Loucy (cell line): ENCODE measurements around the gene ZNF800.

ENCODE experiments used
- H2AFZ ChIP-seq: fragments of 200-600 bp; sonication (generic); 2 replicates; pipeline ENCODE4 v1.6.0; 2016; ENCODE audit warnings: antibody characterized with exemption, mild to moderate bottlenecking, low read length, moderate library complexity
- H3F3A ChIP-seq: fragments of 200-600 bp; 2 replicates; pipeline ENCODE4 v1.6.0; 2016; ENCODE audit warnings: antibody characterized with exemption, low read depth, mild to moderate bottlenecking
- H3K27me3 ChIP-seq: fragments of 200-600 bp; sonication (generic); 2 replicates; pipeline ENCODE4 v1.6.1; 2014; ENCODE audit warnings: low read length, mild to moderate bottlenecking; ENCODE audit not compliant: insufficient read depth, poor library complexity, severe bottlenecking
- H3K36me3 ChIP-seq: fragments of 200-600 bp; sonication (generic); 2 replicates; pipeline ENCODE4 v1.6.1; 2016; ENCODE audit warnings: low read length; ENCODE audit not compliant: insufficient read depth
- H3K4me1 ChIP-seq: fragments of 200-600 bp; sonication (generic); 2 replicates; pipeline ENCODE4 v1.5.1; 2014; ENCODE audit warnings: low read length, mild to moderate bottlenecking; ENCODE audit not compliant: insufficient read depth, poor library complexity, severe bottlenecking
- H3K4me2 ChIP-seq: fragments of 200-600 bp; sonication (generic); 2 replicates; pipeline ENCODE4 v1.6.0; 2014; ENCODE audit warnings: antibody characterized with exemption, low read length, low read depth, mild to moderate bottlenecking; ENCODE audit not compliant: poor library complexity, severe bottlenecking
- H3K4me3 ChIP-seq: fragments of 200-600 bp; sonication (generic); 2 replicates; pipeline ENCODE4 v1.5.1; 2014; ENCODE audit warnings: low read length, mild to moderate bottlenecking, mixed read lengths; ENCODE audit not compliant: poor library complexity, severe bottlenecking
- H3K79me2 ChIP-seq: fragments of 200-600 bp; sonication (generic); 2 replicates; pipeline ENCODE4 v1.6.1; 2014; ENCODE audit warnings: low read length; ENCODE audit not compliant: insufficient read depth
- H3K9ac ChIP-seq: fragments of 200-600 bp; sonication (generic); 2 replicates; pipeline ENCODE4 v1.6.0; 2014; ENCODE audit warnings: mild to moderate bottlenecking, low read depth, low read length, moderate library complexity; ENCODE audit not compliant: poor library complexity, severe bottlenecking
- H3K9me2 ChIP-seq: fragments of 200-600 bp; sonication (generic); replicated peaks from 2 replicates; pipeline ENCODE4 v1.6.1; 2016; ENCODE audit warnings: low read depth, low read length, mixed read lengths
- H3K9me3 ChIP-seq: fragments of 200-600 bp; sonication (generic); 2 replicates; pipeline ENCODE4 v1.6.1; 2014; ENCODE audit warnings: mild to moderate bottlenecking, antibody characterized with exemption, low read length, low read depth; ENCODE audit not compliant: insufficient read depth
- H4K20me1 ChIP-seq: fragments of 200-600 bp; sonication (generic); 2 replicates; pipeline ENCODE4 v1.6.0; 2014; ENCODE audit warnings: antibody characterized with exemption, low read length, mild to moderate bottlenecking; ENCODE audit not compliant: insufficient read depth, poor library complexity, severe bottlenecking
- EZH2phosphoT487 ChIP-seq: fragments of 200-600 bp; IDR thresholded peaks from 2 replicates; pipeline ENCODE4 v1.6.1; 2018; ENCODE audit warnings: antibody characterized with exemption, mild to moderate bottlenecking, moderate library complexity, borderline replicate concordance
- TF ChIP-seq, protein P1 (sequence below): fragments of 200-600 bp; sonication (generic); conservative IDR thresholded peaks from 2 replicates; pipeline ENCODE4 v1.5.1; 2014; ENCODE audit warnings: mild to moderate bottlenecking, antibody characterized with exemption, low read length

The ZNF800 gene

DNA sequence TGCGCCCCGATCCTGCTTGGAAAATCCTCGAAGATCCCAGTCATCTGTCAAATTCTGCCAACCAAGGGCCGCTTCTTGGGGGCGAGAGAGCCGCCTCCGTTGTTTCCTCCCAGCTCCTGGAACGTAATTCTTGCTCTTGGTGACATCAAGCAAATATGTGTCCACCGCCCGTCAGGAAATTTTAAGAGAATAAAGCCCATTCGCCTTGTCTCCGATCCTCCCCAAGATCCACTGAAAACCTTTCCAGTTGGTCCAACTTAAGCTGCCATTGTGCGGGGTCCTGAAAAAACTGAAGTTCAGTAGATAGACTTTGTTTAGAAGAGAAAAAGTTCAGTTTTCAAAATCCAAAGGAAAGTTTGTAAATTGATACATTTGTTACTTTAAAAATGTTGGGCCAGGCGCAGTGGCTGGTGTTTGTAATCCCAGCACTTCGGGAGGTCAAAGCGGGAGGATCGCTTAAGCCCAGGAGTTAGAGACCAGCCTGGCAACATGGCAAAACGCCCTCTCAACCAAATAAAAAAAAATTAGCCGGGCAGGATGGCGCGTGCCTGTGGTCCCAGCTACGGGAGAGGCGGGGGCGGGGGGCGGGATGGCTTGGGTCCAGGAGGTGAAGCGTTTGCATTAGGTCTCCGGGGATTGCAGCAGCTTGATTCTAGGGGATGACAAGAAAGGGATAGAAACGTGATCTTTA is 1.0 kb upstream of the ZNF800 start:
- Histone ChIP-seq H3K9me2 (no peaks in the 10 kb centered on the region), H3F3A (0 out of 2 replicates have a peak, but pooled peaks cover 2% of the 10 kb centered on the region), H3K9me3 (no peaks in the 10 kb centered on the region), H4K20me1 (peaks cover 40% of the 10 kb centered on the region), H3K4me3 (peak overlapping the region; percentile 99), H3K79me2 (peaks cover 40% of the 10 kb centered on the region), H3K27me3 (no peaks in the 10 kb centered on the region), H3K9ac (peak overlapping the region; percentile 96), H3K4me2 (peak overlapping the region; percentile 99), H3K36me3 (peaks cover 9% of the 10 kb centered on the region; the same call in 1 of the 2 replicates), H3K4me1 (peaks cover 49% of the 10 kb centered on the region), H2AFZ (peak overlapping the region; percentile 91)
- TF ChIP-seq, protein P1, sequence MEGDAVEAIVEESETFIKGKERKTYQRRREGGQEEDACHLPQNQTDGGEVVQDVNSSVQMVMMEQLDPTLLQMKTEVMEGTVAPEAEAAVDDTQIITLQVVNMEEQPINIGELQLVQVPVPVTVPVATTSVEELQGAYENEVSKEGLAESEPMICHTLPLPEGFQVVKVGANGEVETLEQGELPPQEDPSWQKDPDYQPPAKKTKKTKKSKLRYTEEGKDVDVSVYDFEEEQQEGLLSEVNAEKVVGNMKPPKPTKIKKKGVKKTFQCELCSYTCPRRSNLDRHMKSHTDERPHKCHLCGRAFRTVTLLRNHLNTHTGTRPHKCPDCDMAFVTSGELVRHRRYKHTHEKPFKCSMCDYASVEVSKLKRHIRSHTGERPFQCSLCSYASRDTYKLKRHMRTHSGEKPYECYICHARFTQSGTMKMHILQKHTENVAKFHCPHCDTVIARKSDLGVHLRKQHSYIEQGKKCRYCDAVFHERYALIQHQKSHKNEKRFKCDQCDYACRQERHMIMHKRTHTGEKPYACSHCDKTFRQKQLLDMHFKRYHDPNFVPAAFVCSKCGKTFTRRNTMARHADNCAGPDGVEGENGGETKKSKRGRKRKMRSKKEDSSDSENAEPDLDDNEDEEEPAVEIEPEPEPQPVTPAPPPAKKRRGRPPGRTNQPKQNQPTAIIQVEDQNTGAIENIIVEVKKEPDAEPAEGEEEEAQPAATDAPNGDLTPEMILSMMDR = no peak
- no peak for TF ChIP-seq EZH2phosphoT487

DNA sequence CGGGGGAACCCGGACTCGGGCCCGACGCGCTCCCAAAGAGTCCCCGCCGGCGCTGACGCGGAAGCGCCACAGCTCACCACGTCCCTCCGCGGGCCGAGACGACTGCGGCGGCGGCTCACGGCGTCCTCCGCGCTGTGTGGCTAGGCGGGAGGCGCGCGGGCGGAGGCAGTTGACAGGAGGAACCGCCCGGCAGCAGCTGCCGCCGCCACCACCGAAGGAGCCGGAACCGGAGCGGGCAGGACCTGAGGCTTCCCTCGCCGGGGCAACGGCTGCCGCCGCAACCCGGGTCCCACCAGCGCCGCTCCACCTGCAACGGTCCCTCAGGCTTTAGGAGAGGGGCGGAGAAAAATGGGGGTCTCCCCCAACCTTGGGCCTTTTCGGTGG is 334 bp downstream of the ZNF800 start:
- Histone ChIP-seq H3K79me2 (peaks cover 53% of the 10 kb centered on the region), H3K27me3 (no peaks in the 10 kb centered on the region), H3F3A (0 out of 2 replicates have a peak, but pooled peaks cover 2% of the 10 kb centered on the region), H3K36me3 (peaks cover 19% of the 10 kb centered on the region; the same call in 1 of the 2 replicates), H4K20me1 (peaks cover 53% of the 10 kb centered on the region), H3K4me1 (peaks cover 58% of the 10 kb centered on the region), H3K9me3 (no peaks in the 10 kb centered on the region), H3K4me2 (peak overlapping the region; percentile 97), H3K9me2 (no peaks in the 10 kb centered on the region), H3K9ac (peak overlapping the region; percentile 96), H2AFZ (peak overlapping the region; percentile 93), H3K4me3 (peak overlapping the region; percentile 99)
- no peak for TF ChIP-seq EZH2phosphoT487
- TF ChIP-seq, protein P1 = no peak

DNA sequence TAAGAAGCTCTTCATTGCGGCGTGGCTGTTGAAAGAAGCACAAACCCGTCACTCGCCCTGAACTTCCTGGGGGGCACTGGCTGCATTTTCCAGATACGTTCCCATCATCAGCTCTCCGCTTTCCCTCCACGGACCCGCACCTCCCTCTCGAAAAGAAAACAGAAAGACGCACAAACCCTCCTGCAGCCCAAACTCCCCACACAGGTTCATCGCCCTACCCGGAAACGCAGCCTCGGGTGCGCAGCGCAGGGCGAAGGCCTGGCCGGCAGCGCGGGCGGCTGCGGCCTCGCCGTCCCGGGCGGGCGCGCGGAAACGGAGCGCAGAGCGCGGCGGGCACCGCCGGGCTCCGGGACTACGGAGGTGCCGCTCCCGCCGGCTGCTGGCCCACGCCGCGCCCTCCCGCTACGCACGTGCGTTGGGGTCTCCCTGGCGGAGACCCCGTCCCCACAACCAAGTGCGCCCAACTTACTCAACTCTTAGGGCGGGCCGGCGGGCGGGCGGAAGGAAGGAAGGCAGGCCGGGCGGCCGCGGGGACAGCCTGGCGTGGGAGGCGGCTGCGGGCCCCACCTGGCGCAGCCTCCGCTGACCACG is 822 bp downstream of the ZNF800 start:
- Histone ChIP-seq H3F3A (0 out of 2 replicates have a peak, but pooled peaks cover 2% of the 10 kb centered on the region), H2AFZ (peak overlapping the region; percentile 93), H4K20me1 (peaks cover 58% of the 10 kb centered on the region), H3K79me2 (peaks cover 57% of the 10 kb centered on the region), H3K9me3 (no peaks in the 10 kb centered on the region), H3K9me2 (no peaks in the 10 kb centered on the region), H3K36me3 (peaks cover 19% of the 10 kb centered on the region; the same call in 1 of the 2 replicates), H3K4me1 (peaks cover 60% of the 10 kb centered on the region), H3K4me2 (peak overlapping the region; percentile 97), H3K27me3 (no peaks in the 10 kb centered on the region), H3K4me3 (peak overlapping the region; percentile 99), H3K9ac (peak overlapping the region; percentile 96)
- no peak for TF ChIP-seq EZH2phosphoT487
- TF ChIP-seq, protein P1 = no peak
